Coronary artery (tissue), 2 donors: Measurements from ENCODE around the gene SMYD5.

Experiments used
- DNase-seq: peaks from one replicate; pipeline ENCODE4 v3.0.0-alpha.2; 2017; ENCODE audit warnings: low spot score
- H3K27ac ChIP-seq, 2 donors: fragments of 200-600 bp; sonication (generic); one replicate each; pipeline ENCODE4 v1.5.1; 2016 to 2019
- H3K4me3 ChIP-seq: fragments of 200-600 bp; sonication (generic); 2 replicates; pipeline ENCODE4 v1.5.1; 2016; ENCODE audit warnings: mild to moderate bottlenecking, moderate library complexity
- CTCF ChIP-seq: fragments of 200-600 bp; sonication (generic); IDR thresholded peaks from one replicate; pipeline ENCODE4 v1.5.1; 2019; ENCODE audit warnings: antibody characterized with exemption

The SMYD5 gene

GRCh38 chr2:73218298-73218697 is 4.3 kb downstream of the SMYD5 start:
- no peak overlapping the region for H3K4me3 ChIP-seq
- TF ChIP-seq CTCF, result no peak
- DNase-seq, result no peak
- no peak overlapping the region for H3K27ac ChIP-seq

- Histone ChIP-seq H3K27ac (no peak overlapping the region), H3K4me3 (no peak overlapping the region)
- no peak for TF ChIP-seq CTCF
- DNase-seq, result no peak
These were observed 9.8 kb downstream of the SMYD5 start for GRCh38 chr2:73223821-73224220.

GRCh38 chr2:73225513-73226360 is 11.7 kb downstream of the SMYD5 start:
- no peak overlapping the region for H3K27ac ChIP-seq
- no peak overlapping the region for H3K4me3 ChIP-seq
- no peak for TF ChIP-seq CTCF
- no peak for DNase-seq

GRCh38 chr2:73227086-73227485 is 13.0 kb downstream of the SMYD5 start:
- no peak for DNase-seq
- H3K27ac ChIP-seq, result no peak overlapping the region
- TF ChIP-seq CTCF, result no peak
- no peak overlapping the region for H3K4me3 ChIP-seq

GRCh38 chr2:73228631-73229030 is 14.6 kb downstream of the SMYD5 start:
- Histone ChIP-seq H3K4me3 (no peak overlapping the region), H3K27ac (no peak overlapping the region)
- no peak for DNase-seq
- TF ChIP-seq CTCF, result no peak

GRCh38 chr2:73232403-73233153 is 18.5 kb downstream of the SMYD5 start:
- DNase-seq, result peak; percentile 81
- no peak for TF ChIP-seq CTCF
- H3K27ac ChIP-seq, result peak overlapping the region in 1 of 2 donors; percentile 97
- H3K4me3 ChIP-seq, result peak overlapping the region; percentile 92
